ENCODE measurements around the gene SVIL.
"Not testable (repeated sequence)": the region's sequence is repeated elsewhere in the genome, so short reads cannot be mapped to it uniquely, and the experiment has no call there.

The SVIL gene

GRCh38 chr10:29470843-29471543 lies 163.8 kb downstream of the SVIL start:
- TF ChIP-seq POLR2AphosphoS5 (IDR thresholded peaks at IDR 0.05; ENCODE audit: low read depth, low read length) (no peak), POU2F2 (IDR thresholded peaks at IDR 0.05; ENCODE audit: low read depth, low read length) (no peak), TAF1 (IDR thresholded peaks at IDR 0.05; ENCODE audit: low read depth, low read length) (no peak), POLR2A (IDR thresholded peaks at IDR 0.05; ENCODE audit: low read depth, low read length) (no peak), PAX5 (IDR thresholded peaks at IDR 0.05; ENCODE audit: insufficient read depth, low read length, severe bottlenecking) (no peak), SPI1 (IDR thresholded peaks at IDR 0.05; ENCODE audit: low read depth, low read length) (no peak)
- FAIRE-seq: no peak
- DNase-seq (ENCODE audit: insufficient read length, low spot score): no peak

DNA sequence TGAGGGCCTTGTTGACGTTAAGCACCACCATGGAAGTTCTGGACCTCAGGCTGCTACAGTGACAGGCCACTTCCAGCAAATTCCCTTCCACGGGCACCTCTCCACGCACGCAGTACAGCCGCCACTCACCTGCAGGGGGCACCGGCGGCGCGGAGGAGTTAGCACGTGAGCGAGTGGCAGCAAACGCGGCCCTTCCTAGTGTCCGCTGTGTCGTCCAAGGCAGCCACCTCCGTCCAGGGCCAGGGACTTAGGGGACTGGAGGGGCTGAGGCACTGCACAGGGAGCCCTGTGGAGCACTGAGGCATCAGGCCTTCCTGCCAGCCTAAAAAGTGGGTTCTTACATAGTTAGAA lies 164.4 kb downstream of the SVIL start:
- no peak for TF ChIP-seq SPI1 (IDR thresholded peaks at IDR 0.05; ENCODE audit: low read depth, low read length)
- no peak for TF ChIP-seq POLR2AphosphoS5 (IDR thresholded peaks at IDR 0.05; ENCODE audit: low read depth, low read length)
- TF ChIP-seq PAX5 (IDR thresholded peaks at IDR 0.05; ENCODE audit: insufficient read depth, low read length, severe bottlenecking): no peak
- DNase-seq (ENCODE audit: insufficient read length, low spot score): no peak
- FAIRE-seq: no peak

- TF ChIP-seq SPI1 (IDR thresholded peaks at IDR 0.05; ENCODE audit: low read depth, low read length): no peak
- no peak for TF ChIP-seq PAX5 (IDR thresholded peaks at IDR 0.05; ENCODE audit: insufficient read depth, low read length, severe bottlenecking)
- no peak for TF ChIP-seq POU2F2 (IDR thresholded peaks at IDR 0.05; ENCODE audit: low read depth, low read length)
- no peak for DNase-seq (ENCODE audit: insufficient read length, low spot score)
- no peak for FAIRE-seq
These were observed 165.1 kb downstream of the SVIL start for GRCh38 chr10:29469481-29470354.

DNA sequence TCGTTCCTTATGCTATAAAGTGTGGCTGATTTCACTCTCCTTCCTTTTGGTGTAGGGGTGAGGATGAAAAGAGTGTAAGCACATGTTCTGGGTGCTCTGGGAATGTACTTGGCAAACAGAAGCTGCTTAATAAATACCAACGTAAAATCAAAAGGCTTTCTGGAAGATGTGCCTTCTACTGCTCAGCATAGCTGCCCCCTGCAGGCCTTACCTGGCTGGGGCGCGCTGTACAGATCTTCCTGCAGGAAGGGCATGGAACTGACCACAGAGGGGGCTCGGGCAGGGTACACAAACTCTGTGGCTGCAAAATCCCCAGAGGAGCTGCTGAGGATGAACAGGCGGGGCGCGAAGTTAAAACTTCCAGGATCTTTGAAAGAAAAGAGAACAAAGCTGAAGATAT lies 169.4 kb downstream of the SVIL start:
- DNase-seq (ENCODE audit: insufficient read length, low spot score): no peak
- no peak for FAIRE-seq
- TF ChIP-seq SPI1 (IDR thresholded peaks at IDR 0.05; ENCODE audit: low read depth, low read length): no peak
- no peak for TF ChIP-seq TAF1 (IDR thresholded peaks at IDR 0.05; ENCODE audit: low read depth, low read length)
- no peak for TF ChIP-seq POLR2A (IDR thresholded peaks at IDR 0.05; ENCODE audit: low read depth, low read length)
- no peak for TF ChIP-seq POLR2AphosphoS5 (IDR thresholded peaks at IDR 0.05; ENCODE audit: low read depth, low read length)
- TF ChIP-seq POU2F2 (IDR thresholded peaks at IDR 0.05; ENCODE audit: low read depth, low read length): no peak
- TF ChIP-seq PAX5 (IDR thresholded peaks at IDR 0.05; ENCODE audit: insufficient read depth, low read length, severe bottlenecking): no peak

GRCh38 chr10:29464671-29465171 lies 170.1 kb downstream of the SVIL start:
- FAIRE-seq; DNase-seq (ENCODE audit: insufficient read length, low spot score): not testable (repeated sequence)

DNA sequence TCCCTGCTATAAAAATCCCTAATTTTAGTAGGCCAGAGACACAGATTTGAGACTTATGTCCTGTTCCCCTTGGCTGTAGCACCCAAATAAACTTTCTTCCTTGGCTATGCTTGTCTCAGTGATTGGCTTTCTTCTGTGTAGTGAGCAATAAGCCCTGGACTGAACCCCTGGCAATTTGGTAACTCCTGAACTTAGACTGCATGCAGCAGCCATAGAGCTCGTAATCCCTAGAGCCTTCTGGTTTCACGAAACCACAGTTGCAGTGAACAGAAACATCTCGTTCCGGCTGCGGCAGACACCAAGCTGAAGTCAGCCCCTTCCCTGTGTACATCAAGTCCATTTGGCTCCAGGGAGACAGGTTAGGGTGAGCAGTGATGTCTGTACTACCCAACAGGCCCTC lies 173.7 kb downstream of the SVIL start:
- no peak for DNase-seq (ENCODE audit: insufficient read length, low spot score)
- no peak for FAIRE-seq
- TF ChIP-seq POU2F2 (IDR thresholded peaks at IDR 0.05; ENCODE audit: low read depth, low read length): no peak
- no peak for TF ChIP-seq SPI1 (IDR thresholded peaks at IDR 0.05; ENCODE audit: low read depth, low read length)
- no peak for TF ChIP-seq POLR2A (IDR thresholded peaks at IDR 0.05; ENCODE audit: low read depth, low read length)
- no peak for TF ChIP-seq PAX5 (IDR thresholded peaks at IDR 0.05; ENCODE audit: insufficient read depth, low read length, severe bottlenecking)

- not testable (repeated sequence) for FAIRE-seq; DNase-seq (ENCODE audit: insufficient read length, low spot score)
These were observed 176.6 kb downstream of the SVIL start for GRCh38 chr10:29458190-29458589.

DNA sequence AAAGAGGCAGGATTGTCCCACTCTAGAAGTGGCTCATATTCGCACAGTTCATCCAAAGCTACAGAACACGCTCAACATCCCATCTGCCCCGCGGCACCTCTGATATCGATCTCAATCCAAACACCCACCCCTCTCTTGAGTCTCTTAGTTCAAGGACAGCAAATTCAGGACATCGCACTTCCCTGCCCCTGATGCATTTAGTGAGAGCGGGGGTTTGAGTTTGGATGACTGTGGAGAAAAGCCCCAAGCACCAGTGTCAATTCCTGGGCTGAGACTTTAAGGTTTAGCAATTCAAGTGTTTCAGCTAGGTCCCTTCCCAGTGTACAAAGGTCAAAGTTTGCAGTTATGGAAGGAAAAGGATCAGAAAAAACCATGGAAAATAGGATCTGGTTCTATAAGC lies 179.7 kb downstream of the SVIL start:
- FAIRE-seq (no peak), DNase-seq (ENCODE audit: insufficient read length, low spot score) (no peak)
- TF ChIP-seq PAX5 (IDR thresholded peaks at IDR 0.05; ENCODE audit: insufficient read depth, low read length, severe bottlenecking) (no peak), POLR2AphosphoS5 (IDR thresholded peaks at IDR 0.05; ENCODE audit: low read depth, low read length) (no peak), POU2F2 (IDR thresholded peaks at IDR 0.05; ENCODE audit: low read depth, low read length) (no peak), POLR2A (IDR thresholded peaks at IDR 0.05; ENCODE audit: low read depth, low read length) (no peak), TAF1 (IDR thresholded peaks at IDR 0.05; ENCODE audit: low read depth, low read length) (no peak), SPI1 (IDR thresholded peaks at IDR 0.05; ENCODE audit: low read depth, low read length) (no peak)

DNA sequence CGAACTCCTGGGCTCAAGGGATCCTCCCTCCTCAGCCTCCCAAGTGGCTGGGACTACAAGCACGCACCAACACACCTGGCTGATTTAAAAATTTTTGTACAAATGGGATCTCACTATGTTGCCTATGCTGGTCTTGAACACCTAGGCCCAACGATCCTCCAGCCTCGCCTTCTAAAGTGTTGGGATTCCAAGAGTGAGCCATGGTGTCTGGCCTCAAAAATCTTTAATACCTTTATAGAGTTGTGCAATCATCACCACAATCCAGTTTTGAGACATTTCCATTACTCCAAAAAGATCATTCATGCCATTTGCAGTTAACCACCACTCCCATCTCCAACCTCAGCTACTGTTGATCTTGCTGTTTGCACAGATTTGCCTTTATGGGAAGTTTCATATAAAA lies 180.5 kb downstream of the SVIL start:
- no peak for DNase-seq (ENCODE audit: insufficient read length, low spot score)
- TF ChIP-seq PAX5 (IDR thresholded peaks at IDR 0.05; ENCODE audit: insufficient read depth, low read length, severe bottlenecking) (no peak), SPI1 (IDR thresholded peaks at IDR 0.05; ENCODE audit: low read depth, low read length) (no peak), POU2F2 (IDR thresholded peaks at IDR 0.05; ENCODE audit: low read depth, low read length) (no peak)
- FAIRE-seq: no peak

- no peak for FAIRE-seq
- no peak for TF ChIP-seq PAX5 (IDR thresholded peaks at IDR 0.05; ENCODE audit: insufficient read depth, low read length, severe bottlenecking)
- TF ChIP-seq POU2F2 (IDR thresholded peaks at IDR 0.05; ENCODE audit: low read depth, low read length): no peak
- TF ChIP-seq SPI1 (IDR thresholded peaks at IDR 0.05; ENCODE audit: low read depth, low read length): no peak
- TF ChIP-seq POLR2A (IDR thresholded peaks at IDR 0.05; ENCODE audit: low read depth, low read length): no peak
- TF ChIP-seq TAF1 (IDR thresholded peaks at IDR 0.05; ENCODE audit: low read depth, low read length): no peak
- no peak for TF ChIP-seq POLR2AphosphoS5 (IDR thresholded peaks at IDR 0.05; ENCODE audit: low read depth, low read length)
- no peak for DNase-seq (ENCODE audit: insufficient read length, low spot score)
These were observed 182.2 kb downstream of the SVIL start for GRCh38 chr10:29452546-29452945.
